ENCODE data around the gene PFKM. TPM values are rescaled to one million over a fixed set of nuclear protein-coding genes. Genes with fewer than 3 reads are reported as not detected.

PFKM gene
- total RNA-seq: 10 to 100 TPM; 55.6 to 71.3 (median 63.4) TPM

DNA sequence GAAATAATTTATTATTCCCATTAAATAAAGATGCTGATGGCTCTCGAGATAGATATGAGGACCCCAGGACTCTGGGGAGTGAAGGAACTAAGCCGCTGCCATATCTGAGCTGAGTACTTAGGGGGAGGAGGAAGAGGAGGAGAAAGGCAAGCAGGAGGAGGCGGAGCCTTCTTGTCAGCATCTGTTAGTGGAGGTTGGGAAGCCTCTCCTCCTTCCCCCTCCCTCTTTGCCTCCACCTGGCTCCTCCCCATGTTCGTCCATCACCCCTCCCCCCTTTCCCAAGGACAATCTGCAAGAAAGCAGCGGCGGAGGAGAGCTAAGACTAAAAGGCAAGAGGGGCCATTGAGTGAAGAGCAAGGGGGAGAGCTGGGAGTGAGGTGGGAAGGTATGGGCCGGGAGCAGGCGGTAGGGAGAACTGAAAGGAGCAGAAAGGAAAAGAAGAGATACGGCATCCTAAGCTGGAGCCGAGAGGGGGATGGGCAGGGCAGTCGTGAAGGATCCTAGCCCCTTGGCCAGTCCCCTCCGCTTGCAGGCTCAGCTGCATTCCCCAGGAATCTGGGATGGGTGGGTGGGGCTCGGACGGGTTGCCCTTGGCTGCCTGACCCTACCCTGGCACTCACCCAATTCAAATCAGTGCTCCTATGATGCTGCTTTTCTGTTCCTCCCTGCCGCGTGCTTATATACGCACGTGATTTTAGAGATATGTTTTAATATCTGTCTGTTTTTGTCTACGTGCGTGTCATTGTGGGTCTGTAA is at the start of gene PFKM:
PFKM (plus strand) TSS at position 287 of the 756 bp plus-strand sequence. CDS start 3,411 bp downstream, outside the sequence.
- under 1% methylated on average over 20 of the region's 20 CpGs for WGBS

DNA sequence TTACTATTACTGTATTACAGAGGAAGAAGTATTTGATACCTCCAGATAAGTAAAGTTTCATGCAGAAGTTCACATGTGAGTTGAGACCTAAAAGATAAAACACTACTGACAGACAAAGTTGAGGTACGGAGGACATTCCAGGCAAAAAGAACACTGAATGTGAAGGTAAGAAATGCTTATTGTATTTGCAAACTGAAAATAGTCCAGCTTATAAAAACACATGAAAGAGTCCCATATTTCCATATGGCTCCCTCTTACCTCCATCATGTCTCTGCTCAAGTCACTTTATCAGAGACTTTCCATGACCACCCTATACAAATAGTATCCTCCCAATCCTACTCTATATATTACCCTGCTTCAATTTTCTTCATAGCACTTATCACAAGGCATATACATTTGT is 49.1 kb upstream of the PFKM start:
- Histone ChIP-seq H3K27me3 (no peaks in the 10 kb centered on the region), H3K4me3 (no peak overlapping the region), H3K4me1 (no peaks in the 10 kb centered on the region), H3K36me3 (peaks cover 39 to 99% (median 86%) of the 10 kb centered on the region in 4 donors), H3K9me3 (no peaks in the 10 kb centered on the region), H3K27ac (replicated peaks in 1 of 4) (no peak overlapping the region)
- DNase-seq (ENCODE audit: extremely low spot score): no peak
- 91% methylated on average over 1 of the region's 1 CpG for WGBS
- intact Hi-C loops (cut with DNase I): no loop called here
- TF ChIP-seq POLR2A (IDR thresholded peaks at IDR 0.05; ENCODE audit: low read depth): no peak
- TF ChIP-seq EP300 (IDR thresholded peaks at IDR 0.05): no peak
- TF ChIP-seq, protein P1, sequence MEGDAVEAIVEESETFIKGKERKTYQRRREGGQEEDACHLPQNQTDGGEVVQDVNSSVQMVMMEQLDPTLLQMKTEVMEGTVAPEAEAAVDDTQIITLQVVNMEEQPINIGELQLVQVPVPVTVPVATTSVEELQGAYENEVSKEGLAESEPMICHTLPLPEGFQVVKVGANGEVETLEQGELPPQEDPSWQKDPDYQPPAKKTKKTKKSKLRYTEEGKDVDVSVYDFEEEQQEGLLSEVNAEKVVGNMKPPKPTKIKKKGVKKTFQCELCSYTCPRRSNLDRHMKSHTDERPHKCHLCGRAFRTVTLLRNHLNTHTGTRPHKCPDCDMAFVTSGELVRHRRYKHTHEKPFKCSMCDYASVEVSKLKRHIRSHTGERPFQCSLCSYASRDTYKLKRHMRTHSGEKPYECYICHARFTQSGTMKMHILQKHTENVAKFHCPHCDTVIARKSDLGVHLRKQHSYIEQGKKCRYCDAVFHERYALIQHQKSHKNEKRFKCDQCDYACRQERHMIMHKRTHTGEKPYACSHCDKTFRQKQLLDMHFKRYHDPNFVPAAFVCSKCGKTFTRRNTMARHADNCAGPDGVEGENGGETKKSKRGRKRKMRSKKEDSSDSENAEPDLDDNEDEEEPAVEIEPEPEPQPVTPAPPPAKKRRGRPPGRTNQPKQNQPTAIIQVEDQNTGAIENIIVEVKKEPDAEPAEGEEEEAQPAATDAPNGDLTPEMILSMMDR (IDR thresholded peaks at IDR 0.05): no peak
- no peak for TF ChIP-seq POLR2AphosphoS5 (IDR thresholded peaks at IDR 0.05)

More for the DNA sequence above, at the start of gene PFKM:
- H3K36me3 ChIP-seq: peaks cover 0 to 18% (median 6%) of the 10 kb centered on the region in 4 donors
- H3K9me3 ChIP-seq: no peaks in the 10 kb centered on the region
- TF ChIP-seq, protein P1 (IDR thresholded peaks at IDR 0.05): no peak
- TF ChIP-seq POLR2AphosphoS5 (IDR thresholded peaks at IDR 0.05): peak; percentile 64 to 68
- peaks cover 10 to 35% (median 27%) of the 10 kb centered on the region in 4 donors for H3K4me1 ChIP-seq
- peak within 1 kb of the TSS; percentile 74 to 77 (median 76) for H3K27ac ChIP-seq (replicated peaks in 1 of 4)
- no peak for DNase-seq (ENCODE audit: extremely low spot score)
- intact Hi-C loops (cut with DNase I): loop anchor here (1.0 kb wide), 1 partner anchor 13 kb away; the partner anchor contains the start of gene SENP1
- peak within 1 kb of the TSS; percentile 59 to 84 (median 76) for H3K4me3 ChIP-seq
- H3K27me3 ChIP-seq: no peaks in the 10 kb centered on the region

DNA sequence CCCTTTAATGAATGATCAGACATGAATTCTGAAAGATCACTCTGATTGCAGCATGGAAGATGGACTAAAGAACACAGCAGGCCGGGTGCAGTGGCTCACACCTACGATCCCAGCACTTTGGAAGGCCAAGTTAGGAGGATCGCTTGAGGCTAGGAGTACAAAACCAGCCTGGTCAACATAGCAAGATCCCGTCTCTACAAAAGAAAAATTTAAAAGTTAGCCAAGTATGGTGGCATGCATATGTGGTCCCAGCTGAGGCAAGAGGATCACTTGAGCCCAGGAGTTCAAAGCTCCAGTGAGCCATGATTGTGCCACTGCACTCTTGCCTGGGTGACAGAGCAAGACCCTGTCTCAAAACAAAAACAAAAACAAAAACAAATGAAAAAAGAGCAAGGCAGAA is 48.4 kb upstream of the PFKM start:
- TF ChIP-seq EP300 (IDR thresholded peaks at IDR 0.05) (no peak), POLR2AphosphoS5 (IDR thresholded peaks at IDR 0.05) (no peak), POLR2A (IDR thresholded peaks at IDR 0.05; ENCODE audit: low read depth) (no peak)
- TF ChIP-seq, protein P1 (IDR thresholded peaks at IDR 0.05): no peak
- 97% methylated on average over 4 of the region's 4 CpGs for WGBS

DNA sequence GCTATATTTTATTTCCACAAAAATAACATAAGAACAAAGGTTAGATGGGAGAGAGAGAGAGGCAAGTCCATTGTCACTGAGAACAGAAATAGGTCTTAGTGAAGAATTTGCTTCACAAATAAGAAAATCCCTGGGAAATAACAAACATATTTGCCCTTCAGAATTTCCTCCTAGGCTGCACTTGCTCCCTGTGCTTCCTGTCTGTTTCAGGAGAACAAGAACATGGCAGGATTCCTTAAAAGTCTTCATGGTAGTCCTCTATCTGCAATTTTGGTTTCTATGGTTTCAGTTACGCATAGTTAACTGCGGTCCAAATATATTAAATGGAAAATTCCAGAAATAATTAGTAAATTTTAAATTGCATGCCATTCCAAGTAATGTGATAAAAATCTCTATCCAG is 47.4 kb upstream of the PFKM start:
- Histone ChIP-seq H3K9me3 (no peaks in the 10 kb centered on the region), H3K27ac (replicated peaks in 1 of 4) (no peak overlapping the region), H3K36me3 (peaks cover 36 to 91% (median 70%) of the 10 kb centered on the region in 4 donors), H3K4me1 (no peaks in the 10 kb centered on the region), H3K4me3 (no peak overlapping the region), H3K27me3 (no peaks in the 10 kb centered on the region)
- DNase-seq (ENCODE audit: extremely low spot score): no peak
- TF ChIP-seq POLR2AphosphoS5 (IDR thresholded peaks at IDR 0.05) (no peak), EP300 (IDR thresholded peaks at IDR 0.05) (no peak), POLR2A (IDR thresholded peaks at IDR 0.05; ENCODE audit: low read depth) (no peak)
- TF ChIP-seq, protein P1 (IDR thresholded peaks at IDR 0.05): no peak
- intact Hi-C loops (cut with DNase I): no loop called here
- 99% methylated on average over 2 of the region's 2 CpGs for WGBS

More for the DNA sequence above, 48.4 kb upstream of the PFKM start:
- Histone ChIP-seq H3K36me3 (peaks cover 36 to 99% (median 79%) of the 10 kb centered on the region in 4 donors), H3K9me3 (no peaks in the 10 kb centered on the region), H3K27me3 (no peaks in the 10 kb centered on the region), H3K4me1 (no peaks in the 10 kb centered on the region), H3K27ac (replicated peaks in 1 of 4) (no peak overlapping the region), H3K4me3 (no peak overlapping the region)
- intact Hi-C loops (cut with DNase I): no loop called here
- DNase-seq (ENCODE audit: extremely low spot score): no peak
